Neural cell (in vitro differentiated cells): ENCODE results near the gene DMRTA1.

Experiments
- CTCF ChIP-seq: fragments of 450-650 bp; IDR thresholded peaks from 2 replicates; pipeline ENCODE4 v1.5.1; 2014; ENCODE audit warnings: antibody characterized with exemption, mild to moderate bottlenecking, moderate library complexity; ENCODE audit not compliant: poor library complexity, severe bottlenecking
- MXI1 ChIP-seq: fragments of 450-650 bp; conservative IDR thresholded peaks from 2 replicates; pipeline ENCODE4 v1.6.1; 2014; ENCODE audit warnings: antibody characterized with exemption, mild to moderate bottlenecking; ENCODE audit not compliant: poor library complexity, severe bottlenecking

- TF ChIP-seq CTCF (no peak), MXI1 (no peak)
Observed at GRCh38 chr9:22463205-22463604, 16.6 kb downstream of the DMRTA1 start.
